WTC11 (cell line): ENCODE measurements around the gene KIAA0753.

Experiments used
- CREB1 ChIP-seq: sonication (generic); formaldehyde crosslinking; IDR thresholded peaks from 2 replicates; pipeline ENCODE4 v1.8.0; 2023; ENCODE audit warnings: mild to moderate bottlenecking, missing genetic modification reagents
- TEAD1 ChIP-seq: sonication (generic); formaldehyde crosslinking; IDR thresholded peaks from 2 replicates; pipeline ENCODE4 v1.8.0; 2022; ENCODE audit warnings: mild to moderate bottlenecking, missing genetic modification reagents
- TF ChIP-seq, protein P1 (sequence below): fragments of 200-600 bp; IDR thresholded peaks from 2 replicates; pipeline ENCODE4 v1.8.0; 2022; ENCODE audit warnings: antibody characterized with exemption

DNA sequence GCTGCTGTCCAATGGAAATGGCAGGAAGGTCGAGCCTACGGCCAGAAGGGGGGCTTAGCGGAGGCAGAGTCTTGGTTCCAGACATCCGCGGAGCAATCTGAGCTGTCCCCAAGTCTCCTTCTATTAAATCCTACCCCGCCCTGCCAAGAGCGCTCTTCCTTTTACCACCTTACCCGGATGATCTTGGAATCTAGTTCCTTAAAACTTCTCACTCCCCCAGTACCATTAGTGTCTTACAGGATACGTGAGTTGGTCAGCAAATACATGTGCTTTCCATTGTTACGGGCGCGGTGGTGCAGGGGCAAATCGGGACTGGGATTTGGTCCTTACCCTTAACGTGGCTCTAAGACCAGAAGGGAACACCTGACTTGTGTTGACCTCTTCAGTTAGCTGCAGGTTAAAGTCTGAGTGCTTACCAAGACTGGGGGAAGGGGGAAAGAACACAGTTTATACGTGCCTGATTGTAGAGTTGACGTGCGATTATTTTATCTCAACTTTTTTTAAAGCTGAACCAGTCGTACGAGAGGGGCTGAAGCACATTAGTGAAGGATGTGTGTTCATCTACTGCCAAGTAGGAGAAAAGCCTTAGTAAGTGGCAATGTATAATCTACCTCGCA lies 844 bp upstream of the KIAA0753 start:
- TF ChIP-seq TEAD1 (CRISPR knock-in tag) (no peak), CREB1 (no peak)
- TF ChIP-seq, protein P1, sequence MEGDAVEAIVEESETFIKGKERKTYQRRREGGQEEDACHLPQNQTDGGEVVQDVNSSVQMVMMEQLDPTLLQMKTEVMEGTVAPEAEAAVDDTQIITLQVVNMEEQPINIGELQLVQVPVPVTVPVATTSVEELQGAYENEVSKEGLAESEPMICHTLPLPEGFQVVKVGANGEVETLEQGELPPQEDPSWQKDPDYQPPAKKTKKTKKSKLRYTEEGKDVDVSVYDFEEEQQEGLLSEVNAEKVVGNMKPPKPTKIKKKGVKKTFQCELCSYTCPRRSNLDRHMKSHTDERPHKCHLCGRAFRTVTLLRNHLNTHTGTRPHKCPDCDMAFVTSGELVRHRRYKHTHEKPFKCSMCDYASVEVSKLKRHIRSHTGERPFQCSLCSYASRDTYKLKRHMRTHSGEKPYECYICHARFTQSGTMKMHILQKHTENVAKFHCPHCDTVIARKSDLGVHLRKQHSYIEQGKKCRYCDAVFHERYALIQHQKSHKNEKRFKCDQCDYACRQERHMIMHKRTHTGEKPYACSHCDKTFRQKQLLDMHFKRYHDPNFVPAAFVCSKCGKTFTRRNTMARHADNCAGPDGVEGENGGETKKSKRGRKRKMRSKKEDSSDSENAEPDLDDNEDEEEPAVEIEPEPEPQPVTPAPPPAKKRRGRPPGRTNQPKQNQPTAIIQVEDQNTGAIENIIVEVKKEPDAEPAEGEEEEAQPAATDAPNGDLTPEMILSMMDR: no peak
